GM18526 (cell line): Measurements from ENCODE around the gene MINDY4.

Experiments used
- POLR2A ChIP-seq: IDR thresholded peaks from 3 replicates; pipeline ENCODE4 v1.6.1; 2011; ENCODE audit not compliant: insufficient read length; ENCODE audit errors: extremely low read depth

MINDY4 gene

GRCh38 chr7:30880941-30881340 is 109.7 kb downstream of the MINDY4 start:
- no peak for TF ChIP-seq POLR2A

DNA sequence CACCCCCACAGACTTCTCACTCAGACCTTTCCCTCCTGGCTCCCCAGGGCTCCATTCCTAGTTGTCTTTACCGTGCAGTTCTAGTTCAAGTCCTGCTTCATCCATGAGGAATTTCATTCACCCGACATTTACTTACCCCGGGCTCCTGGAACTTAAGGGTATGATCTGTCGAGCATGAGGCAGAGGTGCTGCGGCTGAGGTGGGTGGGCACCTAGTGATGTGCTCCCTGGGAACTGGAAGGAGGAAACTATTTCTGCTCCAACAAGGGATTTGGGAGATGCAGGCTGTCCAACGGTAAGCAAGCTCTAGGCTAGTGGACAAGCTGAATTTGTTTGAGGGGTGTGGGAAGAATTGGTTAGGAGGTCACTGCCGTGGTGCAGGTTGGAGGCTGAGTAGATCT is 110.2 kb downstream of the MINDY4 start:
- TF ChIP-seq POLR2A, result no peak

DNA sequence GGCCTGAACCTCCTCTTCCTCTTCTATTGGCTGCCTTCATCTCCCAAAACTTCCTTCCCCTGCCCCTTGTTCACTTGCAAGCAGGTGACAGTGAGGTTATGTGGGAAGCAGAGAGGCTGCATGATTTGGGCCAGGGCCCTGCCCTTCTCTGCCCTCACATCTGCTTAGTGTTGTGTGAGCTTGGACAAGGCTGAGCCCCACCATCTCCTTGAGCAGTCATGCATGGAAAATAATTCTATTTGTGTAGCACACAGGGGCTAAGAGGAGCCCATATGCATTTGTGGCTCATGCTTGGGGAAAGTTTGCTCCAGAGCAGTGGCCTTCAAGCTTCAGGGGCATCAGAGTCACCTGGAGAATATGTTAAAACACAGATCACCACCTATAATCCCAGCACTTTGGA is 113.7 kb downstream of the MINDY4 start:
- no peak for TF ChIP-seq POLR2A

GRCh38 chr7:30886608-30887011 is 115.4 kb downstream of the MINDY4 start:
- TF ChIP-seq POLR2A, result no peak

- no peak for TF ChIP-seq POLR2A
Observed at GRCh38 chr7:30887464-30887872, 116.3 kb downstream of the MINDY4 start.

GRCh38 chr7:30888747-30889146 is 117.5 kb downstream of the MINDY4 start:
- no peak for TF ChIP-seq POLR2A

DNA sequence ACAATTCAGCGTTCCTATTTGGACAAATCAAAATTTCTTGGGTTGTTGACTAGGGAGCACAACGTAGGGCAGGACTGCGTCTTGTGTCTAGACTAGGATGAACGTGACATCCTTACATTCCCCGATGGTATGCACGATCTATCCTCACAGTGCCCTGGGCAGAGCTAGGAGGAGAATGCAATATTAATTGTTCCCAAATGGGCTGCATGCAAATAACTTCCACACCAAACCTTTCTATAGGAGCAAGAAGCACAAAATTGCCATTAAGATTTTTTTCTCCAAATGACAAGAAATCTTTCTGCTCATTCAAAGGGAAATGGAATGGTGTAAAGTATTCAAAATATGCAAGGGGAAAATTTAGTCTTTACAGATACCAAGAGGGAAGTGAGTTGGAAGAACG is 119.0 kb downstream of the MINDY4 start:
- TF ChIP-seq POLR2A, result no peak

DNA sequence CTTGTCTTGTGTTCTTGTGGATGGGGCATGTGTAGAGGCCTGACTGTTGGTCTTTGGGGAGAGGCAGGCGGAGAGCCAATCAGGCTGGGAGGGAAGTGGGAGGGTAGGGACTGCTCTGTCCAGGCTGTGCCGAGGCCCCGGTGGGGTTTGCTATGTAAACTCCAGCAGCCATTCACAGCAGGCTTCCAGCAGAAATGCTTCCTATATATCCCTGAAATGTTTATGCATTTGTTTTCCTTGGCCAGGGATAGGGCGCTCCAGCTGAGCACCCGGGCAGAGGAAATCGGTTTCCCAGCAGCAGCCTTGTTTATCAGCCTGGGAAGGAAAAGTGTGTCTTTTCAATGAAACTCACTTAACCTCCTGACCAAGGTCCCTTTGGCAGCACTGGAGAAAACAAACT is 122.1 kb downstream of the MINDY4 start:
- TF ChIP-seq POLR2A, result no peak

GRCh38 chr7:30894009-30894408 is 122.8 kb downstream of the MINDY4 start:
- no peak for TF ChIP-seq POLR2A

GRCh38 chr7:30894866-30895605 is 123.8 kb downstream of the MINDY4 start:
- TF ChIP-seq POLR2A, result no peak

- TF ChIP-seq POLR2A, result no peak
Observed at GRCh38 chr7:30896036-30896435, 124.8 kb downstream of the MINDY4 start.

DNA sequence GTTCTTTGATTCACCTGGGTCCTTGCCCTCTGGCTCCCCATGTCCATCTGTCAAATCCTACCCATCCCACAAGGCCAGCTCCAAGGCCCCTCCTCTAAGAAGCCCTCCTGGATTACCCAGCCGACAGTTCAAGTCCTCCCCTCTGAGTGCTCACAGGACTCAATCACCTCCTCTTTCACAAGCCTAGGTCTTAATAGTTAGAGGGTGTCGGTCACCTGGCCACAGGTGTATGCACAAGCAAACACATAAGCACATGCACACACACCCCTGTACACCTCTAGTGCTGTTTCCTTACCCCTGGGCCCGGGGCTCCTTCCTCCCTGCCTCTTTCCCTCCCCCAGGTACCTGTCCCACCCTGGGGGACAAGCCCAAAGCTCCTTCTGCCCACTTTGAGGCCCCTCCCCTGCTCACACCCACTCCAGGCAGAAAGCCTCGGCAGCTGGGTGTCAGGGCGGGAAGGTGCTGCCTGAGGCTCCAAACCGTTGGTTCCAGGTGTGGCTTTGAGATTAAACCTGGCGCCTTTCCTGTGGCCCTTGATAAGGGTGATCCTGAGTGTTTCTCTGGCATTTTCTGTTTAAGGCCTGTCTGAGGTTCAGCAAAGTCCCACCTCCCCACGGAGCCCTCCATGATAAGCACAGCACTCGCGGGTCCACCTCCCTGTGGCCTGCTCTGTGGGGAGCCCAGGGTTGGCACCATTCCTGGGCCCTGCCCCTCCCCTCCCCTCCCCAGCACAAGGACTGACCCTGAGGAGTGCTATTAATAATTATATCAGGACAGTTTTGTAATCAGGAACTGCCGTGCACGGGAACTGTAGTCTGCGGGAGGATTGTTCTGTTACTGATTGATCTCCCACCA is 125.8 kb downstream of the MINDY4 start:
- TF ChIP-seq POLR2A, result no peak

GRCh38 chr7:30897770-30898169 is 126.6 kb downstream of the MINDY4 start:
- no peak for TF ChIP-seq POLR2A

GRCh38 chr7:30898411-30898810 is 127.2 kb downstream of the MINDY4 start:
- TF ChIP-seq POLR2A, result no peak

DNA sequence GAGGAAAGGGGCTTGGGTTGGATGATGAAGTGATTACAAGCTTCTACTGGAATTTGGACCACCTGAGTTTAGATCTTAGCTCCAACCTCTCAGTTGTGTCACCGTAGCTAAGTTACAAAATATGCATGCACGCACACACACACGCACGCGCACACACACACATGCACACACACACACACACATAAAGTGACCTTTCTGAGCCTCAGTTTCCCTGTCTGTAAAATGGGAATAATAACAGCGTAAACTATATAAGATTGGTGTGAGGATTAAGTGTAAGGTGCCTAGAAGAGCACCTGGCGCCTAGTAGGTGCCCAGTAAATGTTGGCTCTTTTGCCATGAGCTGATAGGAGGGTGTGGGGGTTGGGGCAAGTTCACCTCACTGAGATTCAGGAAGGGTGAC is 127.8 kb downstream of the MINDY4 start:
- TF ChIP-seq POLR2A, result no peak

- TF ChIP-seq POLR2A, result no peak
Observed at GRCh38 chr7:30899630-30900029, 128.4 kb downstream of the MINDY4 start.
